Epithelial cell of proximal tubule (primary cell): ENCODE data around the gene C6orf163. TPM values are rescaled to one million over a fixed set of nuclear protein-coding genes. Genes with fewer than 3 reads are reported as not detected.

Experiments used
- DNase-seq: peaks from one replicate; pipeline ENCODE4 v3.0.0-alpha.2; 2011; ENCODE audit warnings: low read depth
- H3K4me3 ChIP-seq: 2 replicates; pipeline ENCODE4 v1.5.1; 2011; ENCODE audit warnings: low read depth, mild to moderate bottlenecking, low read length
- CTCF ChIP-seq: conservative IDR thresholded peaks from 2 replicates; pipeline ENCODE4 v1.5.1; 2012; ENCODE audit warnings: low read depth, mild to moderate bottlenecking, low read length
- total RNA-seq: library from RNA; depleted of rRNA; stranded (reverse); fragments of >200 nt; gene quantifications from 2 replicates; pipeline ENCODE4 v1.2.3, GENCODE V29; 2015

Gene C6orf163
- total RNA-seq, 1 donor from 2014 or later = not detected

GRCh38 chr6:87340230-87340629 lies 4.4 kb upstream of the C6orf163 start:
- H3K4me3 ChIP-seq = no peak overlapping the region
- TF ChIP-seq CTCF = no peak
- no peak for DNase-seq

- H3K4me3 ChIP-seq = no peak overlapping the region
- no peak for DNase-seq
- TF ChIP-seq CTCF = no peak
Measured at GRCh38 chr6:87341158-87341557, 3.5 kb upstream of the C6orf163 start.

GRCh38 chr6:87341899-87342298 lies 2.7 kb upstream of the C6orf163 start:
- DNase-seq = no peak
- no peak overlapping the region for H3K4me3 ChIP-seq
- no peak for TF ChIP-seq CTCF

- TF ChIP-seq CTCF = no peak
- no peak for DNase-seq
- H3K4me3 ChIP-seq = no peak overlapping the region
Measured at GRCh38 chr6:87342829-87343228, 1.8 kb upstream of the C6orf163 start.

GRCh38 chr6:87346700-87347099 lies 2.1 kb downstream of the C6orf163 start:
- no peak overlapping the region for H3K4me3 ChIP-seq
- no peak for TF ChIP-seq CTCF
- DNase-seq = no peak

GRCh38 chr6:87349896-87350295 lies 5.3 kb downstream of the C6orf163 start:
- H3K4me3 ChIP-seq = no peak overlapping the region
- TF ChIP-seq CTCF = no peak
- no peak for DNase-seq

GRCh38 chr6:87350516-87350915 lies 5.9 kb downstream of the C6orf163 start:
- DNase-seq = peak; percentile 4
- TF ChIP-seq CTCF = no peak
- H3K4me3 ChIP-seq = no peak overlapping the region
